Hepatocyte (in vitro differentiated cells): ENCODE results near the gene NANS. TPM values are rescaled to one million over a fixed set of nuclear protein-coding genes. Genes with fewer than 3 reads are reported as not detected.

Source experiments
- DNase-seq: peaks from one replicate; pipeline ENCODE4 v3.0.0-alpha.2; 2016; ENCODE audit warnings: low spot score
- H2AFZ ChIP-seq: fragments of 200-600 bp; sonication (generic); 2 replicates; pipeline ENCODE4 v1.6.0; 2016; ENCODE audit warnings: antibody characterized with exemption, mild to moderate bottlenecking
- H3K27ac ChIP-seq: fragments of 200-600 bp; sonication (generic); 2 replicates; pipeline ENCODE4 v1.5.1; 2016; ENCODE audit warnings: mild to moderate bottlenecking
- H3K27me3 ChIP-seq: fragments of 200-600 bp; sonication (generic); 2 replicates; pipeline ENCODE4 v1.6.1; 2016
- H3K36me3 ChIP-seq: fragments of 200-600 bp; sonication (generic); replicated peaks from 2 replicates; pipeline ENCODE4 v1.5.1; 2016; ENCODE audit warnings: low read depth; ENCODE audit not compliant: insufficient read depth
- H3K4me1 ChIP-seq: fragments of 200-600 bp; sonication (generic); 2 replicates; pipeline ENCODE4 v1.5.1; 2016; ENCODE audit warnings: mild to moderate bottlenecking, moderate library complexity; ENCODE audit not compliant: insufficient read depth
- H3K4me2 ChIP-seq: fragments of 200-600 bp; sonication (generic); 2 replicates; pipeline ENCODE4 v1.6.0; 2016
- H3K4me3 ChIP-seq: fragments of 200-600 bp; sonication (generic); 2 replicates; pipeline ENCODE4 v1.5.1; 2016; ENCODE audit warnings: mild to moderate bottlenecking
- H3K79me2 ChIP-seq: fragments of 200-600 bp; sonication (generic); 2 replicates; pipeline ENCODE4 v1.6.0; 2017; ENCODE audit warnings: mild to moderate bottlenecking
- H3K9me2 ChIP-seq: fragments of 200-600 bp; sonication (generic); replicated peaks from 2 replicates; pipeline ENCODE4 v1.6.0; 2017; ENCODE audit warnings: mild to moderate bottlenecking; ENCODE audit not compliant: insufficient read depth
- H3K9me3 ChIP-seq: fragments of 200-600 bp; sonication (generic); 2 replicates; pipeline ENCODE4 v1.5.1; 2016; ENCODE audit warnings: low read depth, mild to moderate bottlenecking
- H4K20me1 ChIP-seq: fragments of 200-600 bp; sonication (generic); 2 replicates; pipeline ENCODE4 v1.6.0; 2016; ENCODE audit warnings: mild to moderate bottlenecking; ENCODE audit not compliant: insufficient read depth, poor library complexity, severe bottlenecking
- EZH2 ChIP-seq: fragments of 200-600 bp; sonication (generic); IDR thresholded peaks from 2 replicates; pipeline ENCODE4 v1.6.1; 2016; ENCODE audit warnings: antibody characterized with exemption, mild to moderate bottlenecking, borderline replicate concordance
- EZH2phosphoT487 ChIP-seq: fragments of 200-600 bp; sonication (generic); IDR thresholded peaks from one replicate; pipeline ENCODE4 v1.6.1; 2018; ENCODE audit warnings: antibody characterized with exemption, mild to moderate bottlenecking, low read depth, moderate library complexity; ENCODE audit not compliant: unreplicated experiment, severe bottlenecking
- WGBS: methylation state at CpG from one replicate; pipeline ENCODE4 v1.1.6; 2016; ENCODE audit warnings: low lambda C conversion rate; ENCODE audit errors: missing lambda C conversion rate; 5-methylcytosine and 5-hydroxymethylcytosine counted together
- polyA plus RNA-seq: library from polyadenylated mRNA; unstranded; fragments of >200 nt; fragmentation: Nextera tagmentation; extraction: Ambion mirVana; gene quantifications from 2 replicates; pipeline ENCODE4 v1.2.1, GENCODE V29; 2016
- total RNA-seq: library from RNA; depleted of rRNA; stranded (reverse); fragments of >200 nt; gene quantifications from 2 replicates; pipeline ENCODE4 v1.2.3, GENCODE V29; 2014
- TF ChIP-seq, protein P1 (sequence below): fragments of 200-600 bp; sonication (generic); IDR thresholded peaks from 2 replicates; pipeline ENCODE4 v1.5.1; 2016; ENCODE audit warnings: antibody characterized with exemption, mild to moderate bottlenecking; ENCODE audit not compliant: poor library complexity

Gene NANS
- total and polyA plus RNA-seq, 2 experiments from 2014 or later: 62.9 to 88.8 TPM

DNA sequence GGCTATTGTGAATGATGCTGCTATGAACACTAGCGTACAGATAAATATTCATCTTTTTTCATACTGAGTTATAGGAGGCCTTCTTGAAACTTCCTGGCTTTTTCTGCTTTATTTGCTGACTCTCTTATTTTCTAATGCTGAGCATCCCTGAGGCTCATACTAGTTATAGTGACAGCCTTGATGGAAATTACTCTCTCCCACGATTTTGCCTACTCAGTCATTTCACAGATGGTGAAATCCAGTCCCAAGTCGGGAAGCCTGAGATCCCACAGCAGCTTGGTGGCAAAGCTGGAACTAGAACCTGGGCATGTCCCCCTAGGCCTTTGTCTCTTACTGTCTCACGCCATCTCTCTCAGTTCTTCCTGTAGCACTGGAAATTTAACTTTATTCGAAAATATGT is 22.4 kb downstream of the NANS start:
- H2AFZ ChIP-seq: no peak overlapping the region
- no peak overlapping the region for H3K4me2 ChIP-seq
- H3K4me1 ChIP-seq: peaks cover 11% of the 10 kb centered on the region
- no peak for DNase-seq
- no peaks in the 10 kb centered on the region for H4K20me1 ChIP-seq
- no peaks in the 10 kb centered on the region for H3K9me2 ChIP-seq
- no peak overlapping the region for H3K27ac ChIP-seq
- no peak for TF ChIP-seq EZH2phosphoT487
- TF ChIP-seq, protein P1, sequence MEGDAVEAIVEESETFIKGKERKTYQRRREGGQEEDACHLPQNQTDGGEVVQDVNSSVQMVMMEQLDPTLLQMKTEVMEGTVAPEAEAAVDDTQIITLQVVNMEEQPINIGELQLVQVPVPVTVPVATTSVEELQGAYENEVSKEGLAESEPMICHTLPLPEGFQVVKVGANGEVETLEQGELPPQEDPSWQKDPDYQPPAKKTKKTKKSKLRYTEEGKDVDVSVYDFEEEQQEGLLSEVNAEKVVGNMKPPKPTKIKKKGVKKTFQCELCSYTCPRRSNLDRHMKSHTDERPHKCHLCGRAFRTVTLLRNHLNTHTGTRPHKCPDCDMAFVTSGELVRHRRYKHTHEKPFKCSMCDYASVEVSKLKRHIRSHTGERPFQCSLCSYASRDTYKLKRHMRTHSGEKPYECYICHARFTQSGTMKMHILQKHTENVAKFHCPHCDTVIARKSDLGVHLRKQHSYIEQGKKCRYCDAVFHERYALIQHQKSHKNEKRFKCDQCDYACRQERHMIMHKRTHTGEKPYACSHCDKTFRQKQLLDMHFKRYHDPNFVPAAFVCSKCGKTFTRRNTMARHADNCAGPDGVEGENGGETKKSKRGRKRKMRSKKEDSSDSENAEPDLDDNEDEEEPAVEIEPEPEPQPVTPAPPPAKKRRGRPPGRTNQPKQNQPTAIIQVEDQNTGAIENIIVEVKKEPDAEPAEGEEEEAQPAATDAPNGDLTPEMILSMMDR: no peak
- TF ChIP-seq EZH2: no peak
- H3K79me2 ChIP-seq: peaks cover 23% of the 10 kb centered on the region
- H3K27me3 ChIP-seq: no peaks in the 10 kb centered on the region
- 90% methylated on average over 5 of the region's 5 CpGs for WGBS
- no peak overlapping the region for H3K4me3 ChIP-seq
- H3K9me3 ChIP-seq: no peaks in the 10 kb centered on the region
- no peaks in the 10 kb centered on the region for H3K36me3 ChIP-seq

DNA sequence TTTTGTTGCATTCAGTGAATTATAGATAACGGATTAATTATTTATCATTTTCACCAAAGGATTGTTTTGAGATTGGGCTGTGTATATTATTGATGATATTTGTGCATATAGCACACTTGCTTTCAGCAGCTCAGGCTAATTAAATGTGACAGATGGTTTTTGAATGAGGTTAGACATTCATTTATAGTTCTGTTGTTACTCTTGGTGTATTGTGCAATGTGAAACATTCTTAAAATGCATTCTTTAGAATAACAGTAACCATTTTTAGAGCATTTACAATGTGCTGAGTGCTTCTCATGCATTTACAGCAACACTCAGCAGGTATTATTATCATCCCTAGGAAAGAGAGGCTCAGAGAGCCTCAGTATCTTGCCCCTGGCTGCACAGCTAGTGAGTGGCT is 23.8 kb downstream of the NANS start:
- DNase-seq: no peak
- Histone ChIP-seq H3K79me2 (peaks cover 17% of the 10 kb centered on the region), H4K20me1 (no peaks in the 10 kb centered on the region), H3K4me2 (no peak overlapping the region), H2AFZ (no peak overlapping the region), H3K36me3 (no peaks in the 10 kb centered on the region), H3K27me3 (no peaks in the 10 kb centered on the region), H3K27ac (no peak overlapping the region), H3K4me3 (no peak overlapping the region), H3K9me2 (no peaks in the 10 kb centered on the region), H3K4me1 (no peaks in the 10 kb centered on the region), H3K9me3 (no peaks in the 10 kb centered on the region)
- 97% methylated on average over 1 of the region's 1 CpG for WGBS
- TF ChIP-seq, protein P1: no peak
- TF ChIP-seq EZH2: no peak
- no peak for TF ChIP-seq EZH2phosphoT487

DNA sequence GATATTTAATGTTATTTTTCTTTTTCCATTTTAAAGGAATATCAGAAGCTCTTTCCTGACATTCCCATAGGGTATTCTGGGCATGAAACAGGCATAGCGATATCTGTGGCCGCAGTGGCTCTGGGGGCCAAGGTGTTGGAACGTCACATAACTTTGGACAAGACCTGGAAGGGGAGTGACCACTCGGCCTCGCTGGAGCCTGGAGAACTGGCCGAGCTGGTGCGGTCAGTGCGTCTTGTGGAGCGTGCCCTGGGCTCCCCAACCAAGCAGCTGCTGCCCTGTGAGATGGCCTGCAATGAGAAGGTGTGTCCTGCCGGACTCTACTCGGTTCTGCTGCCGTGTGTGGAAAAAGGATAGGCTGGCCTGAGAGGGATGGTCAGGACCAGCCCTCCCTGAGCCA is 24.2 kb downstream of the NANS start:
- Histone ChIP-seq H3K27ac (no peak overlapping the region), H3K9me3 (no peaks in the 10 kb centered on the region), H3K4me2 (no peak overlapping the region), H3K4me1 (no peaks in the 10 kb centered on the region), H3K4me3 (no peak overlapping the region), H3K79me2 (peaks cover 14% of the 10 kb centered on the region), H3K27me3 (no peaks in the 10 kb centered on the region), H2AFZ (no peak overlapping the region), H4K20me1 (no peaks in the 10 kb centered on the region), H3K36me3 (no peaks in the 10 kb centered on the region), H3K9me2 (no peaks in the 10 kb centered on the region)
- TF ChIP-seq EZH2phosphoT487 (no peak), EZH2 (no peak)
- TF ChIP-seq, protein P1: no peak
- WGBS: 96% methylated on average over 12 of the region's 12 CpGs
- no peak for DNase-seq
